Measurements from ENCODE around the gene TNRC6C. TPM values are rescaled to one million over a fixed set of nuclear protein-coding genes. Genes with fewer than 3 reads are reported as not detected.
A peak's percentile ranks its signal among the peaks of the same experiment; 100 is the strongest.

The TNRC6C gene
- total and polyA plus RNA-seq, 9 of the 15 experiments (the other 6 are each of a cell fraction or from before 2014, with no cell fraction given), result 0.20 to 4.9 (median 2.3) TPM

DNA sequence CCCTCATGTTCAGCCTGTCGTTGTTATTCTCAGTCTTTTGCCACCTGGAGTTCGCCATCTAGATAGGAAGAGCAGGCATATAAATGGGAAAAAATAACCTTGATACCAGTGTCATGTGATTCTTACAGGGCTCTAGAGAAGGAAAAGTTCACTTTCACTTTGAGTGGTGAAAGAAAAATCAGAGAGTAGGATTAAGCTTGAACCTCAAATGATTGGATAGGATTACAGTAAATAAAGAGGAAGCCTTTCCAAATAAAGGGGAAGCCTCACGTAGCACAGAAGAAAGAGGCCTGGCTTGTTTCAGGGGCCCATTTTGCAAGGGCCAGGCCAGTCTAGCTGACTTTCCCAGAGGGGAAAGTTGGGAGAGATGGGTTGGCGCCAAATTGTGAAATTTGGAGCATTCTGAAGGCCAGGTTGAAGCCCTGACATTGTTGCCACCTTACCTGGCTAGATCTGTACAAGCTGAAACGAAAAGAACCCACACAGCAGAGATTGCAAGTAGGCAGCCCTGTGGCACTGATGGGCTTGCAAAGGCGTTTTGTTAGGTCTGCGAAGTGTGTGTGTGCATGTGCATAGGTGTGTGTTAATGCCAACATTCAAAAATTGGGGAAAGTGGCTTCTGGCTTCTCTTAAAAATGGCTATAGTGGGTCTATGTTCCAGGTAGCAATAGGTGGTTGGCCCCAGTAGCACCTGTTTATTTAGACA lies 131.2 kb downstream of the TNRC6C start:
- BruUV-seq (replicated peaks), result no TSS peak
- H3K36me3 ChIP-seq (ENCODE audit: control insufficient read depth, insufficient read depth, low read length), result peaks cover 43% of the 10 kb centered on the region
- H3K9me3 ChIP-seq (replicated peaks; ENCODE audit: control insufficient read depth, insufficient read depth, low read depth, low read length), result no peaks in the 10 kb centered on the region
- ChIA-PET POLR2A (interaction anchor here (1.1 kb wide), 1 partner anchor 98 kb away, joined by 3 read pairs; the partner anchor contains the start of gene AFMID), CTCF (ENCODE audit: low intra/inter-chr PET ratio) (no interaction called here)
- H3K27ac ChIP-seq (ENCODE audit: extremely low read depth, low read depth, low read length), result no peak overlapping the region
- TF ChIP-seq GTF2F1 (IDR thresholded peaks at IDR 0.05; ENCODE audit: low read depth, low read length) (no peak), TFE3 (CRISPR knock-in tag; IDR thresholded peaks at IDR 0.05) (peak; percentile 45), SPI1 (IDR thresholded peaks at IDR 0.05; ENCODE audit: borderline replicate concordance, low read depth, low read length) (peak; percentile 32; the same call in 1 of the 2 replicates)
- H3K79me2 ChIP-seq (ENCODE audit: control insufficient read depth, insufficient read depth, low read length), result no peaks in the 10 kb centered on the region
- no peak for ATAC-seq
- H3K27me3 ChIP-seq (ENCODE audit: control insufficient read depth in 2 of 2, insufficient read depth in 2 of 2, low read length in 2 of 2), result no peaks in the 10 kb centered on the region
- no peak overlapping the region for H2AFZ ChIP-seq (ENCODE audit: low read depth, low read length)
- FAIRE-seq, result no peak
- WGBS (ENCODE audit: insufficient coverage, low coverage, missing lambda C conversion rate), result 64% methylated on average over 7 of the region's 7 CpGs
- no peak overlapping the region for H3K4me3 ChIP-seq
- no peaks in the 10 kb centered on the region for H4K20me1 ChIP-seq (replicated peaks; ENCODE audit: control insufficient read depth, insufficient read depth, low read length)
- in situ Hi-C loops (cut with MboI), result no loop called here
- no peak overlapping the region for H3K4me2 ChIP-seq (ENCODE audit: insufficient read depth, low read length)
- no peaks in the 10 kb centered on the region for H3K9me1 ChIP-seq (ENCODE audit: control insufficient read depth, insufficient read depth, low read length)
- intact Hi-C loops (cut with micrococcal nuclease), result loop anchor here (5.0 kb wide), 1 partner anchor 98 kb away; the partner anchor contains the start of genes AFMID and TK1
- no peak overlapping the region for H3K9ac ChIP-seq (ENCODE audit: insufficient read depth in 1 of 2, low read depth in 2 of 2, low read length in 2 of 2)
- DNase-seq (ENCODE audit: extremely low read depth in 1 of 4, low spot score in 3 of 4), result no peak
- peaks cover 2 to 6% of the 10 kb centered on the region in 2 experiments; a peak in 4 of 5 replicates for H3K4me1 ChIP-seq (replicated peaks in 1 of 2; ENCODE audit: control insufficient read depth in 2 of 2, insufficient read depth in 2 of 2, low read length in 2 of 2)
